ENCODE measurements around the gene TSC22D2. TPM values are rescaled to one million over a fixed set of nuclear protein-coding genes. Genes with fewer than 3 reads are reported as not detected.

The TSC22D2 gene
- total and polyA plus RNA-seq, 2 of the 8 experiments (the other 6 are each of a cell fraction or from before 2014, with no cell fraction given) = 3.4 to 27.6 TPM

DNA sequence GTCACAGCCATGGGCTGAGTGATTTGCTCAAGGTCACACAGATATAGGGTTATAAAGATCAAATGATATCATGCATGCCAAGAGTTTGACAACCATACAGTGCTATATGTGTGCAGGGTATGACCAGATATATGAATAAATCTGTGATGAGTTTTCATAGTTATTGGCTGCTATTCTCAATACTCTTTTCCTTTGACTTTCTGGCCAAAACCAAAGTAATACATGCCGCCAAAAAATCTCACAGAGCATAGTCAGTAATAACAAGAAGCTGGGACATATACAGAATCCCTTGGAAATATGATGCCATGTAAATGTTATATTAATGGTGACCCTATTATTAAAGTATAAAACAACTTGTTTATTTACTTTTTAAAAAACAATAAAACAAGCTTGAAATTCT lies 11.6 kb upstream of the TSC22D2 start:
- Histone ChIP-seq H4K5ac (ENCODE audit: insufficient read length, low read depth, low read length) (no peak overlapping the region), H3K79me2 (ENCODE audit: control insufficient read depth in 1 of 2, insufficient read depth in 2 of 2, low read length in 2 of 2) (no peaks in the 10 kb centered on the region), H3K14ac (ENCODE audit: insufficient read length) (no peak overlapping the region), H3K9me3 (ENCODE audit: insufficient read depth in 2 of 2, low read depth in 1 of 2, low read length in 1 of 2) (no peaks in the 10 kb centered on the region; a peak in 1 of 4 replicates), H3K4me2 (ENCODE audit: insufficient read depth in 1 of 2, low read depth in 2 of 2, low read length in 2 of 2) (no peak overlapping the region), H2BK20ac (ENCODE audit: low read length) (no peak overlapping the region), H2AFZ (ENCODE audit: low read length) (no peak overlapping the region), H4K8ac (ENCODE audit: extremely low read depth, insufficient read depth, low read length) (no peak overlapping the region), H3K56ac (replicated peaks; ENCODE audit: insufficient read length, low read depth, low read length) (no peak overlapping the region), H2BK15ac (ENCODE audit: low read length) (no peak overlapping the region), H3K18ac (ENCODE audit: extremely low read depth, low read length) (no peak overlapping the region), H2AK5ac (ENCODE audit: low read depth, low read length) (no peak overlapping the region), H3K27ac (ENCODE audit: low read depth, low read length) (no peak overlapping the region), H3K23me2 (ENCODE audit: low read depth, low read length) (no peaks in the 10 kb centered on the region), H3K36me3 (ENCODE audit: control insufficient read depth in 2 of 4, insufficient read depth in 4 of 4, low read length in 3 of 4) (no peaks in the 10 kb centered on the region), H3K27me3 (replicated peaks in 1 of 4; ENCODE audit: control insufficient read depth in 3 of 4, extremely low read depth in 1 of 4, insufficient read depth in 3 of 4, low read length in 3 of 4) (no peaks in the 10 kb centered on the region), H3K4ac (replicated peaks; ENCODE audit: insufficient read length, low read depth, low read length) (no peak overlapping the region), H3K9ac (replicated peaks in 1 of 4; ENCODE audit: extremely low read depth in 1 of 4, low read depth in 3 of 4, low read length in 3 of 4) (no peak overlapping the region), H4K91ac (replicated peaks; ENCODE audit: insufficient read length, low read length) (no peak overlapping the region), H3K4me1 (replicated peaks in 1 of 4; ENCODE audit: control insufficient read depth in 3 of 4, insufficient read depth in 4 of 4, low read length in 3 of 4) (peaks cover 0 to 4% (median 1%) of the 10 kb centered on the region in 4 experiments; a peak in 1 of 7 replicates), H4K20me1 (replicated peaks in 1 of 2; ENCODE audit: control insufficient read depth in 1 of 2, insufficient read depth in 2 of 2, low read length in 2 of 2) (no peaks in the 10 kb centered on the region), H3K23ac (ENCODE audit: insufficient read length) (no peak overlapping the region), H2BK120ac (replicated peaks; ENCODE audit: low read depth, low read length) (no peak overlapping the region), H3K79me1 (ENCODE audit: low read depth, low read length) (no peaks in the 10 kb centered on the region), H2BK5ac (ENCODE audit: low read depth, low read length) (no peak overlapping the region), H3K4me3 (ENCODE audit: extremely low read depth in 1 of 4, insufficient read depth in 2 of 4, low read depth in 3 of 4, low read length in 4 of 4) (no peak overlapping the region), H2BK12ac (ENCODE audit: low read depth, low read length) (no peak overlapping the region)
- ChIA-PET CTCF (ENCODE audit: partially characterized antibody) (interaction anchor here (0.8 to 1.8 kb wide), 5 partner anchors 9 to 110 kb away, joined by 4 to 9 read pairs (median 6); no protein-coding TSS in a partner anchor), POLR2A (ENCODE audit: partially characterized antibody) (interaction anchor here (1.5 to 1.8 kb wide), 2 partner anchors 12 kb away, joined by 5 to 6 read pairs; partner anchors contain the start of gene TSC22D2)
- 42% methylated on average over 1 of the region's 1 CpG; no CpG with 5 or more reads in 1 of the 2 experiments for WGBS, 2 experiments (ENCODE audit: extremely low coverage in 1 of 2, insufficient coverage in 1 of 2, insufficient read length in 1 of 2, insufficient replicate concordance in 2 of 2, low coverage in 1 of 2, low lambda C conversion rate in 2 of 2, missing lambda C conversion rate in 1 of 2)
- DNase-seq (ENCODE audit: low read depth in 1 of 2, low spot score in 2 of 2) (no peak), FAIRE-seq (no peak)
- no peak for TF ChIP-seq SRF (IDR thresholded peaks at IDR 0.05; ENCODE audit: low read depth, low read length)
- no peak for TF ChIP-seq GTF2F1 (IDR thresholded peaks at IDR 0.05; ENCODE audit: borderline replicate concordance, low read depth, low read length)
- TF ChIP-seq RFX5 (IDR thresholded peaks at IDR 0.05; ENCODE audit: borderline replicate concordance, low read depth, low read length) = no peak

Data from H1 (cell line).